HG03196 (cell line): ENCODE measurements around the gene SIGLEC9.

Source experiments
- ATAC-seq: cut with Tn5 transposase; IDR thresholded peaks from one replicate; pipeline ENCODE4 v1.9.1; 2021; ENCODE audit not compliant: unreplicated experiment

The SIGLEC9 gene

GRCh38 chr19:51173681-51174080, 49.0 kb downstream of the SIGLEC9 start:
- ATAC-seq = no peak

GRCh38 chr19:51179256-51179655, 54.5 kb downstream of the SIGLEC9 start:
- no peak for ATAC-seq
